ENCODE data around the gene HSD17B7.

Gene HSD17B7

DNA sequence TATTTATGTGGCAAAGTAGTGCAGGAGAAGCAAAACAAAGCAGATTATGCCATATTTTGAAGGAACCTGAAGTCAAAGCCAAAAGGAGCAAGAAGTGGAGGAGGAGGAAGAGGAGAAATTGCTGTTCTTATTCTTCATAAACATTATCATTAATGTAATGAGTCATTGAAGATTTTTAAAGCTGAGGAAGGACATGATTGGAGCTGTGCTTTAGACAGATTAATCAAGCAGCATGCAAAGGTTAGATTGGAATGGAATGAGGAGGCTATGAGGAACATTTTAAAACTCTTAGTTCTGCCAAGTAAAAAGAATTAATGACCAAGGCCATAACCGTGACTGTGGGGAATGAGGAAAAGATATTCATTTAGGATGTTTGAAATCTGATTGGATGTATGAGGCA is 33.0 kb upstream of the HSD17B7 start:
- no peak for TF ChIP-seq CTCF (IDR thresholded peaks at IDR 0.05; ENCODE audit: insufficient read depth, low read length)
- TF ChIP-seq, protein P1, sequence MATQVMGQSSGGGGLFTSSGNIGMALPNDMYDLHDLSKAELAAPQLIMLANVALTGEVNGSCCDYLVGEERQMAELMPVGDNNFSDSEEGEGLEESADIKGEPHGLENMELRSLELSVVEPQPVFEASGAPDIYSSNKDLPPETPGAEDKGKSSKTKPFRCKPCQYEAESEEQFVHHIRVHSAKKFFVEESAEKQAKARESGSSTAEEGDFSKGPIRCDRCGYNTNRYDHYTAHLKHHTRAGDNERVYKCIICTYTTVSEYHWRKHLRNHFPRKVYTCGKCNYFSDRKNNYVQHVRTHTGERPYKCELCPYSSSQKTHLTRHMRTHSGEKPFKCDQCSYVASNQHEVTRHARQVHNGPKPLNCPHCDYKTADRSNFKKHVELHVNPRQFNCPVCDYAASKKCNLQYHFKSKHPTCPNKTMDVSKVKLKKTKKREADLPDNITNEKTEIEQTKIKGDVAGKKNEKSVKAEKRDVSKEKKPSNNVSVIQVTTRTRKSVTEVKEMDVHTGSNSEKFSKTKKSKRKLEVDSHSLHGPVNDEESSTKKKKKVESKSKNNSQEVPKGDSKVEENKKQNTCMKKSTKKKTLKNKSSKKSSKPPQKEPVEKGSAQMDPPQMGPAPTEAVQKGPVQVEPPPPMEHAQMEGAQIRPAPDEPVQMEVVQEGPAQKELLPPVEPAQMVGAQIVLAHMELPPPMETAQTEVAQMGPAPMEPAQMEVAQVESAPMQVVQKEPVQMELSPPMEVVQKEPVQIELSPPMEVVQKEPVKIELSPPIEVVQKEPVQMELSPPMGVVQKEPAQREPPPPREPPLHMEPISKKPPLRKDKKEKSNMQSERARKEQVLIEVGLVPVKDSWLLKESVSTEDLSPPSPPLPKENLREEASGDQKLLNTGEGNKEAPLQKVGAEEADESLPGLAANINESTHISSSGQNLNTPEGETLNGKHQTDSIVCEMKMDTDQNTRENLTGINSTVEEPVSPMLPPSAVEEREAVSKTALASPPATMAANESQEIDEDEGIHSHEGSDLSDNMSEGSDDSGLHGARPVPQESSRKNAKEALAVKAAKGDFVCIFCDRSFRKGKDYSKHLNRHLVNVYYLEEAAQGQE (IDR thresholded peaks at IDR 0.05; ENCODE audit: insufficient replicate concordance, low read depth), result no peak
- no peak for TF ChIP-seq GABPA (IDR thresholded peaks at IDR 0.05; ENCODE audit: low read depth)
- TF ChIP-seq POLR2AphosphoS5 (IDR thresholded peaks at IDR 0.05; ENCODE audit: low read depth), result no peak
- no peak for TF ChIP-seq SPI1 (IDR thresholded peaks at IDR 0.05; ENCODE audit: borderline replicate concordance, low read depth)

DNA sequence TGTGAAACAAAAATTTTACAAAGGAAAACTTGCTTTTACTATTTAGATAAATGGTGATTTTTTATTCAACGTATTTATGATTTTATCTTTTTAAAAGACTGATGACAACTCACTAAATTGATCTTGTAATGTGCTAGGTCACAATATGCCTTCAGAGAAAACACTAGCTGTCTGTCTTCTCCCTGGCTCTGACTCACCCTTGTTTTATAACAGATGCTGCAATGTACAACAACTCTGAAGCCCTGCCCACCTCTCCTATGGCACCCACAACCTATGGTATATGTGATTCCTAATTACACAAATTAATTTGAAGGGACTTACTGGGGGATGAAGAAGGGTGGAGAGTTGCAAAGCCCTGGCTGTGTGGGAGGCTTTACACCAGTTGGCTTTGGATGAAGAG is 24.7 kb upstream of the HSD17B7 start:
- TF ChIP-seq SPI1 (IDR thresholded peaks at IDR 0.05; ENCODE audit: borderline replicate concordance, low read depth), result no peak
- TF ChIP-seq, protein P1 (IDR thresholded peaks at IDR 0.05; ENCODE audit: insufficient replicate concordance, low read depth), result no peak
- no peak for TF ChIP-seq POLR2AphosphoS5 (IDR thresholded peaks at IDR 0.05; ENCODE audit: low read depth)
- no peak for TF ChIP-seq GABPA (IDR thresholded peaks at IDR 0.05; ENCODE audit: low read depth)
- TF ChIP-seq CTCF (IDR thresholded peaks at IDR 0.05; ENCODE audit: insufficient read depth, low read length), result no peak
- no peak for DNase-seq (ENCODE audit: low read depth in 1 of 2, low spot score in 1 of 2)
- Histone ChIP-seq H3K27me3 (ENCODE audit: insufficient read depth, poor library complexity, severe bottlenecking) (no peaks in the 10 kb centered on the region), H3K4me3 (replicated peaks; ENCODE audit: insufficient read depth, low read length) (no peak overlapping the region), H3K27ac (replicated peaks) (no peak overlapping the region)

More for the DNA sequence above, 33.0 kb upstream of the HSD17B7 start:
- Histone ChIP-seq H3K4me3 (replicated peaks; ENCODE audit: insufficient read depth, low read length) (no peak overlapping the region), H3K27ac (replicated peaks) (no peak overlapping the region), H3K27me3 (ENCODE audit: insufficient read depth, poor library complexity, severe bottlenecking) (peaks cover 2% of the 10 kb centered on the region)
- DNase-seq (ENCODE audit: low read depth in 1 of 2, low spot score in 1 of 2), result no peak

GRCh38 chr1:162772571-162773154 is 17.8 kb upstream of the HSD17B7 start:
- DNase-seq (ENCODE audit: low read depth in 1 of 2, low spot score in 1 of 2), result no peak
- TF ChIP-seq, protein P1 (IDR thresholded peaks at IDR 0.05; ENCODE audit: insufficient replicate concordance, low read depth), result no peak
- TF ChIP-seq GABPA (IDR thresholded peaks at IDR 0.05; ENCODE audit: low read depth) (no peak), SPI1 (IDR thresholded peaks at IDR 0.05; ENCODE audit: borderline replicate concordance, low read depth) (no peak), CTCF (IDR thresholded peaks at IDR 0.05; ENCODE audit: insufficient read depth, low read length) (no peak), POLR2AphosphoS5 (IDR thresholded peaks at IDR 0.05; ENCODE audit: low read depth) (no peak)
- Histone ChIP-seq H3K27ac (replicated peaks) (no peak overlapping the region), H3K27me3 (ENCODE audit: insufficient read depth, poor library complexity, severe bottlenecking) (peaks cover 4% of the 10 kb centered on the region), H3K4me3 (replicated peaks; ENCODE audit: insufficient read depth, low read length) (no peak overlapping the region)
